GM21576 (cell line): Measurements from ENCODE around the gene FKBP15.
"Not testable (repeated sequence)": the region's sequence is repeated elsewhere in the genome, so short reads cannot be mapped to it uniquely, and the experiment has no call there.

Experiments used
- ATAC-seq: cut with Tn5 transposase; IDR thresholded peaks from one replicate; pipeline ENCODE4 v1.9.1; 2021; ENCODE audit warnings: mild to moderate bottlenecking, moderate library complexity; ENCODE audit not compliant: unreplicated experiment

The FKBP15 gene

DNA sequence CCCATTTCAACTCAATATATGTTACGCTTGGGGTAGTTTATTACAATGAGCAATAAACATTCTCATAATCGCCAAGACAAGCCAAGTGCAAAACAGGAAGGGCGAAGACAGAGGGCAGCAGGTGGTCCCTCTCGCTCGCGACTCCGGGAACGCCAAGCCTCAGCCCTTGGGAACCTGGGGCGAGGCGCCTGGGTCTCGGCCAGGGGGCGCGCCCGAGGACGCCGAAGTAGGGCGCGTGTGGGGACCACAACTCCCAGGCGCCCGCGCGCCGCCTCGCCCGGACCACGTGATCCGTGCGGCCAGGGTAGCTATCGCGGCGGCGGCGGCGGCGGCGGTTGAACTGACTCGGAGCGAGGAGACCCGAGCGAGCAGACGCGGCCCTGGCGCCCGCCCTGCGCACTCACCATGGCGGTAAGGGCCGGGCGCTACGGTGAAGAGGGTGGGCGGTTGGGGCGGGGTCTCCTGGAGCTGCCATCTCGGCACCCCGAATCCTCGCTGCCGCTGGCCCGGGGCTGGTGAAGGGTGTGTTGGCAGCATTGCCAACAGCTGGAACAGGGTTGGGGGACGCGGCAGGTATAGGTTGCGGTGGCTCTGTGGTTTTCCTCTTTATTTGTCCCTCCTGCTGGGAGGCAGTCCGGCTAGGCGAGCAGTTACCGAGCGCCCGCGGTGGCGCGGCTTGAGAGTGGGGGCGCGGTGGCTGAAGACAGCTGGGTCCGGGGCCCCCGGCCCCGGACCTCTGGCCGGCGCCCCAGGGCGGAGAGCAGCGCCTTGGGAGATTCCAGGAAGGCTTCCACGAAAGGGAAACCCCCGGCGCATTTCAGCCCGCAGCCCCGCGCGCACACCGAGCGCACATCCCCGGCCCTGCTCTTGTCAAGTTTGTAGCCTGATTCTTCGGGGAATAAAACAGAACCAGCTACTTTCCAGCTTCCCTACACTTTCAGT lies 70.1 kb downstream of the FKBP15 start, which contains the start of gene SLC31A2:
Gene SLC31A2 (plus strand): TSS at position 338 of the 942 bp plus-strand sequence. CDS start 68 bp downstream, at position 406.
- ATAC-seq = peak; percentile 95

- not testable (repeated sequence) for ATAC-seq
These were observed 71.5 kb downstream of the FKBP15 start for GRCh38 chr9:113149561-113149960.

- no peak for ATAC-seq
These were observed 72.1 kb downstream of the FKBP15 start for GRCh38 chr9:113148781-113149510.

- ATAC-seq = no peak
These were observed 72.7 kb downstream of the FKBP15 start for GRCh38 chr9:113148372-113148705.

DNA sequence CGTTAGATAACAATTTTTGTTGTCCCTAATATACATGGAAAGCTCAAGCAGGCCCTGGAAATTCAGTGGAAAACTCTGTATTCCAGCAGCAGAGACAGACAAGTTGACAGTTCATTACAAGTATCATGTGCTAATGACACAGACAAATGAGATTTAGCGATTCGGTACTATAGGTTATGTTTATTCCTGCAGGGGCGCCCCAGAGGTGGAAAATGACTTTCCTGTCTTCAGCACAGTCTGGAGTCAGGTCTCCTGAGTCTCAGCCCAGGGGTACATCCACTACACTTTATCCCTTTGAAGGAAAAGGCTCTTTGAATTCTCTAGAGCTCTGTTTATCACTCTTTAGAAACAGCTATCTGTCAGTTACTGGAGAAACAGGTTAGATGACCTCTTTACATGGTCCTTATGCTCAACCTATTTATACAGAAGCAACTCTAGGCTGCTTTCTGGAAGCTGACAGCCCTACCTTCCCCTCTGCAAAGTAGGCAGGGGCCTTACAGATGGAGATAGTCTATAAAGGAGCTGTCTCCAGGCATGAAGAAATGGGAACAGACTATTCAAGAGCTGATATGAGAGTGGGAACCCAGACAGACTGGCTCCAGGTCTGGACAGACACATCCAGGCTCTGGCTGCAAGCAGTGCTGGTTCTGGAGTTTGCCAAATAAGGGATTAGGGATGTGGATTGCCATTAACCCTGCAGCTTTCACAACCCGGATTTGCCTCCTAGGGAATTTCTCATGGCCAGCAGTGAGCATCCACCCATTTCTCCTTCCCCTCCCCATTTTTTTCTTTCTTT lies 77.4 kb downstream of the FKBP15 start:
- no peak for ATAC-seq

DNA sequence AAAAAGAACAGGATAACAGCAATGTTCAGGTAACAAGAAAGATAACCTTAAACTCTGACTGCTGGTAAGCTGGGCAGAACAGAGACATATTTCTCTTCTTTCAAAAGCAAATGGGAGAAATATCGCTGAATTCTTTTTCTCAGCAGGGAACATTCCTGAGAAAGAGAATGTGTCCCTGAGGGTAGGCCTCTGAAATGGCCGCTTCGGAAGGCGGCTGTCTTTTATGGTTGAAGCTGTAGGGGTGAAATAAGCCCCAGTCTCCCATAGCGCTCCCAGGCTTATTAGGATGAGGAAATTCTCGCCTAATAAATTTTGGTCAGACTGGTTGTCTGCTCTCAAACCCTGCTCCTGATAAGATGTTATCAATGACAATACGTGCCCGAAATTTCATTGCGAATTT lies 80.2 kb downstream of the FKBP15 start:
- not testable (repeated sequence) for ATAC-seq

- no peak for ATAC-seq
These were observed 81.1 kb downstream of the FKBP15 start for GRCh38 chr9:113139953-113140352.

DNA sequence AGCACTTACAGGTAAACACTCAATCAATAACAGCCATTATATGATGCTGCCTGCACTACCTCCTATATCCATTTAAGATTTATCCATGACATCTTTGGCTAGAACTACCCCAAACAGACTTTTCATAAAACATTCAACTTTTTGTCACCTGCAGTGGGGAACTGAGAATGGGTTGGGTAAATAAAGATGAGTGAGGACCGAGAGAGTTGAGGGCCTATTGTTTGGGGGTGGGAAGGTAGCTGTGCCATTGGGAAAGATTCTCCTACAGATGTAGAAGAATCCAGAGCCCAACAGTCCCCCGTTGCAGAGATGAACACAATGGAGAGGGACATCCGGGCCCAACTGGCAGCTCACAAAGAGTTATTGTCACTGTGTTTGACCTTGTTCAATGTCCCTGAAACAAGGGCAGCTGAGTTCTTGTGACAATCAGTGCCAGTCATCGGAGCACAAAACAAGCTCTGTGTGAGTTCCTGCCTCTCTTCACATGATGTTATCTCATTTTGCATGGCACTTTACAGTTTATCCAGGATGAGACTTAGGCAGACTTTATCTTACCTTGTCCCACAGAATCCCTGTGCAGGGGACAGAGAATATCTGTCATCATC lies 81.8 kb downstream of the FKBP15 start:
- ATAC-seq = no peak

DNA sequence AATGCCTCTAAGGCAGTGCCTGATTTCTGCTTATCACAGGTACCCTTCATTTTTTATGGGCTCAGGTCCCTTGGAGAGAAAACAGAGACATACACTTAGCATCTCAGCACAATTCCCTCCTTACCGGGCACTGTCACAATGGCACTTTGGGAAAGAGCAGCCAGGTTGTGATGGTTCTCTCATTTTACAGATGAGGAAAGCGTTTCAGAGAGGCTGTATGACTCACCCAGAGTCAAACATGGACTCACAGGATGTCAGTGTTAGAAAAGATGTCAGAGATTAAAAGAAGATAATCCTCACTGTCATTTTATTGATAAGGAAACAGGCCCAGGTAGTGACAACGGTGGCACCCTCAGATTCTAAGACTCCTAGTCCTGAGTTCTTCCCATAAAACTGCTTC lies 82.3 kb downstream of the FKBP15 start:
- ATAC-seq = no peak

GRCh38 chr9:113137196-113138168 lies 83.6 kb downstream of the FKBP15 start:
- no peak for ATAC-seq

DNA sequence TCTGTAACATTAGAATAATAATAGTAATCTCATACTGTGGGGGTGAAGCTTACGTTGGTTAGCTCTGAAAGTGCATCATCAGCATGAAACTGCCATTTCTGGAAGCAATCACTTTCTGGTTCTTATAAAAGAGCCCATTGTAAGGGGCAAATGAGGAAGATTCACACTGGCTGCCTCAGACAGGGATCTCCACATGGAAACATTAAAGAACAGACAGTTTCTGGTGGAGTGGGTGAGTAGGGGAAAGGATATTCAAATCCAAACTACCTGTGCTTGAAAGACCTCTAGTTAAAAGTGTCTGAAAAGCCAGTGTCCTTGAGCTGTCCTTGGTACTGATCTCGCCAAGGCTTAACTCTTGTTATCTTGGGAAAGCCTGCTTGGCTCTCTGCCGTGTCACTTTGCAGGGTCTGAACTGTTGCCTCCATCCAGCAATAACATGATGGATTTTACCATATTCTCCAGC lies 89.4 kb downstream of the FKBP15 start:
- ATAC-seq = no peak

DNA sequence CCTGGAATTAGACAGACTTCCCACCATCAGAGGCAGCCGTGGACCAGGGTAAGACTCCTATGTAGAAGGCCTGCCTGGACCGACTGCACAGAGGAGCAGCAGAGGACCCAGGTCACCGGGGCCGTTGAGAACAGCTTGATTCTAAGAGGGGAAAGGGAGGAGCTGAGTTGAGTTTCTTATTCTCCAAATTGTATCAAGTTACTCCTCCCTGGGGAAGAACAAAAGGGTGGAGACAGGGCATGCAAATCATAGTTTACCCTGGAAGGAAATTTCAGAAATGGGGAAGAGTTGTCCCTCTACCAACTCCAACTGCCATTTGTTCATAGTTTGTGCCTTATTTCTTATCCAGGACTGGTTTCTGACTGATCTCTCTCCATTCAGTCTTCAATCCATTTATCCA lies 91.2 kb downstream of the FKBP15 start:
- no peak for ATAC-seq

GRCh38 chr9:113129466-113129865 lies 91.6 kb downstream of the FKBP15 start:
- no peak for ATAC-seq

DNA sequence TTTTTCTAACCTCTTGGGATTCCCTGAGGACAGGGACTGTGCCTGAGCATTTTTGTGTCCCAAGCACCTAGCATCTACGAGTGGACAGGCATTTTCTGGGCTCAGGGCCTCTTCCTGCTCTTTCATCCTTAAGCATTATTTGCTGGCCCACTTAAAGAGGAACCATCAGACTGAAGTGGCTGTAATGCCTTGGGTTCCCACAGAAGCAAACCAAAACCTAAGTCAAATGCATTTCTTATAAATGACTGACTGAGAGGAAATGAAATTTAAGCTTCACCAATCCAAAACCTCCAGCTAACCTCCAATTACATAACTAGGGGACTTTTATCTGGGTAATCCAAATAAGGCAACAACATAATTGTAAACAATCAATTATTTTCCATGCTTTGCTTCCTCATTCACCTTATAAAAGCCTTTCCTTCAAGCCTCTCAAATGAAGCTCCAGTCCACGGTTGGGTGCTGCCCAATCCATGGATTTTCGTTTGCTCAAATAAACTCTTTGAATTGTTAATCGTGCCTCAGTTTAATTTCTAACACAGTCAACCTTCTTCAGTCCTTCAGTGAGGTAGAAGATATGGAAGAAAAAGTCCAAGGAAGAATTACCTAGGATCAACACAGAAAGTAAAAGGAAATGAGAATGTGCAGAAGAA lies 95.6 kb downstream of the FKBP15 start:
- no peak for ATAC-seq

DNA sequence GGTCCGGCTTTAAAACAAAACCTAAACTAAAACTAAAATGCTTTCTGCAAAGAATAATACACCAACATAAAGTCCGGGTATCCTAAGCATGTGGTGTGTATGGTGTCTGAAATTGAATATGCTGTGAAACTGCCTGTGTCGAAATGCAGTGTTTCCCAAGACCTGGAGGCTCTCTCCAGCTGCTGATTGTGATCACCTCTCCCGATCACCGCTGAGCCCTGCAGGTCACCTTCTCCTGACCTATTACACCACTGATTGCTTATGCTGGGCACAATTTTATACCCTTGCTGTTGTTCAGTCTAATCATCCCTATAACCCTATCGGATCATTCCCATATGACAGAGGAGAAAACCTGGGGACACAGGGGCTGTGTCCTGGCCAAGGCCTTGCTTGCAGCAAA lies 102.2 kb downstream of the FKBP15 start:
- ATAC-seq = not testable (repeated sequence)
